NT2/D1 (cell line): ENCODE measurements around the gene DCTD.

ENCODE experiments used
- DNase-seq: peaks from one replicate; pipeline ENCODE4 v3.0.0-alpha.2; 2011; ENCODE audit warnings: low read depth, low spot score
- H3K27me3 ChIP-seq: 2 replicates; pipeline ENCODE4 v1.6.0; 2011; ENCODE audit warnings: mild to moderate bottlenecking; ENCODE audit not compliant: insufficient read length, insufficient read depth
- H3K36me3 ChIP-seq: 2 replicates; pipeline ENCODE4 v1.6.1; 2011; ENCODE audit warnings: mild to moderate bottlenecking, low read length, mixed read lengths; ENCODE audit not compliant: insufficient read depth, insufficient read length
- H3K4me1 ChIP-seq: 2 replicates; pipeline ENCODE4 v1.5.1; 2011; ENCODE audit not compliant: insufficient read depth, insufficient read length
- H3K4me3 ChIP-seq: 2 replicates; pipeline ENCODE4 v1.5.1; 2011; ENCODE audit warnings: low read depth; ENCODE audit not compliant: insufficient read length
- H3K9ac ChIP-seq: 2 replicates; pipeline ENCODE4 v1.6.0; 2011; ENCODE audit warnings: low read depth; ENCODE audit not compliant: insufficient read length
- H3K9me3 ChIP-seq: 2 replicates; pipeline ENCODE4 v1.5.1; 2011; ENCODE audit warnings: mild to moderate bottlenecking, low read length; ENCODE audit not compliant: insufficient read depth
- SUZ12 ChIP-seq: IDR thresholded peaks from 2 replicates; pipeline ENCODE4 v1.6.1; 2011; ENCODE audit not compliant: insufficient read length, insufficient read depth; ENCODE audit errors: extremely low read depth
- YY1 ChIP-seq: IDR thresholded peaks from 2 replicates; pipeline ENCODE4 v1.6.1; 2011; ENCODE audit not compliant: insufficient read length, insufficient read depth
- ZNF274 ChIP-seq: IDR thresholded peaks from 2 replicates; pipeline ENCODE4 v1.6.1; 2011; ENCODE audit warnings: mild to moderate bottlenecking, low read depth, low read length

Gene DCTD

DNA sequence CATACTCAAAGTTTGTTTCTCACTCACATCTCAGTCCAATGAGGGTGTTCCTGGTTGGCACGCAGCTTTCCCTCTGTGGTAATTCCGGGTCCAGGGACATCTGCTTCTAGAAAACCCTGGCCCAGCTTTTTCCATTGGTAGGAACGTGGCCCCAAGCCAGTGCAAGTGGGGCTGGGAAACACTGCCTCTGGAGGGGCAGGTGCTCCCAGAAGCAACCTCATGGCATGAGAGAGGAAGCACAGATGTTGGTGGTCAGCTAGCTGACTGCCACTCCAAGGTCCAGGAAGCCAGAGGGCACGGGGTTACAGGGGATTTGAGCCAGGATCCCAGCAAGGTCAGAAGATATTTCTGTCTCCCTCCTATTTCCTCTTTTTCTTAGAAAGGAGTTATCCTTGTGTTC lies 47.5 kb downstream of the DCTD start:
- TF ChIP-seq YY1 (no peak), ZNF274 (no peak), SUZ12 (no peak)

DNA sequence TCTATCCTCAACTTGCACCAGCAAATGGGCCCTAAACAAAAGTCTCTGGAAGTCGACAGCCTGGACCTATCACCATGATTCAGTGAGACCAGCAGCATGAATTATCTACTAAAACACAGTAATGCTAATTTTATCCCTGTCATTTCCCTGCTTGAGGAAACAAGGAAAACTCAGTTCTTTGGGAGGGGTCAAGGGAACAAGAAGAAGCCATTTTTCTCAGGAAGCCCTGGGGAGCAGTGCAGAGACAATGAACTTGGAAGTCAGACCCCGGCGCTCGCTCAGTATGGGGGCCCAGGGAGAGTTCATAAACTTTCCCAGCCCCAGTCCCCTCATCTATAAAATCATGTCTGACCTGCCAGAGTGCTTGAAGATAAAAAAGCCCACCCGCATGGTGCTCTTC lies 50.4 kb downstream of the DCTD start:
- Histone ChIP-seq H3K27me3 (no peaks in the 10 kb centered on the region), H3K9ac (no peak overlapping the region), H3K9me3 (no peaks in the 10 kb centered on the region), H3K4me1 (peaks cover 3% of the 10 kb centered on the region), H3K4me3 (no peak overlapping the region), H3K36me3 (no peaks in the 10 kb centered on the region)
- TF ChIP-seq SUZ12 (no peak), YY1 (no peak), ZNF274 (no peak)
- DNase-seq = no peak

More for the DNA sequence above, 47.5 kb downstream of the DCTD start:
- H3K4me3 ChIP-seq = no peak overlapping the region
- no peaks in the 10 kb centered on the region for H3K27me3 ChIP-seq
- H3K4me1 ChIP-seq = no peaks in the 10 kb centered on the region
- H3K36me3 ChIP-seq = peaks cover 2% of the 10 kb centered on the region
- H3K9me3 ChIP-seq = no peaks in the 10 kb centered on the region
- H3K9ac ChIP-seq = no peak overlapping the region
- no peak for DNase-seq

DNA sequence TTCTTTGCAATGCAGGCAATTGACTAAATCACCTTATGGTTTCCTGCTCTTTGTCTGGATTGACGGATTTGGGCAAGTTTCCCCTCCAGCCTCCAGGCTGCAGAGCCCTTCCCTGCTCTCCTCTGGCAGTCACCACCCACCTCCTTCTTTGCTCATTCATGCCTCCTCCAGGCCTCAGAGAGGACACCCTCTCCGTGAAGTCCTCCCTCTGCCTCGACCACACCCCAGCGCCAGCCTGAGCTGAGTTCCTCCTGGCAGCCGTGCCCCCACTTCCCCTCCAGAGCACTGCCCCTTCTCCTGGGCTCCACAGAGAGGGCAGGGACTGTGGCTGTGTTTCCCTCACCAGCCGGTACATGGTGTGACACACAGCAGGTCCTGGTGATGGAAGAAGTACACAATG lies 53.7 kb downstream of the DCTD start:
- H3K36me3 ChIP-seq = no peaks in the 10 kb centered on the region
- no peak for TF ChIP-seq SUZ12
- no peak for TF ChIP-seq YY1
- no peak for TF ChIP-seq ZNF274
- H3K4me3 ChIP-seq = no peak overlapping the region
- H3K27me3 ChIP-seq = no peaks in the 10 kb centered on the region
- H3K9ac ChIP-seq = no peak overlapping the region
- peaks cover 3% of the 10 kb centered on the region for H3K4me1 ChIP-seq
- no peaks in the 10 kb centered on the region for H3K9me3 ChIP-seq
- no peak for DNase-seq

DNA sequence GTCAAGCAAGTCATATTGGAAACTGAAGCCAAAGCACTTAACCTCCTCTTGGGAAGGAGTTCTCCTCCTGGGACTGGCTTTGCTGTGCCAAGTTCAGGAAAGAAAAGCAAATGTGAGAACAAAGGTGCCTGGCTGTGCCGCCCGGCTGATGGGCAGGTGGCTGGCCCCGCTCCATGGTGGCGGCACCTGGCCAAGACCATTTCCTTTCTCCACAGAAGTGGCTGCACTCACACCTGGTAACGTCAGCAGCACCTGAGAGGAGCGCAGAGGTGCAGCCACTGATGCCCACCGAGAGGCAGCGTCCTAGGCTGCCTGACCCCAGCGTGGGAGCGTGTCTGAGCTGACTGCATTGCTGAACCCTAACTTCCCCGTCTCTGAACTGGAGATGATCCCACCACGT lies 54.3 kb downstream of the DCTD start:
- Histone ChIP-seq H3K9ac (no peak overlapping the region), H3K27me3 (no peaks in the 10 kb centered on the region), H3K9me3 (no peaks in the 10 kb centered on the region), H3K4me3 (no peak overlapping the region), H3K4me1 (peaks cover 3% of the 10 kb centered on the region), H3K36me3 (no peaks in the 10 kb centered on the region)
- no peak for TF ChIP-seq SUZ12
- TF ChIP-seq YY1 = no peak
- TF ChIP-seq ZNF274 = no peak
- DNase-seq = no peak

DNA sequence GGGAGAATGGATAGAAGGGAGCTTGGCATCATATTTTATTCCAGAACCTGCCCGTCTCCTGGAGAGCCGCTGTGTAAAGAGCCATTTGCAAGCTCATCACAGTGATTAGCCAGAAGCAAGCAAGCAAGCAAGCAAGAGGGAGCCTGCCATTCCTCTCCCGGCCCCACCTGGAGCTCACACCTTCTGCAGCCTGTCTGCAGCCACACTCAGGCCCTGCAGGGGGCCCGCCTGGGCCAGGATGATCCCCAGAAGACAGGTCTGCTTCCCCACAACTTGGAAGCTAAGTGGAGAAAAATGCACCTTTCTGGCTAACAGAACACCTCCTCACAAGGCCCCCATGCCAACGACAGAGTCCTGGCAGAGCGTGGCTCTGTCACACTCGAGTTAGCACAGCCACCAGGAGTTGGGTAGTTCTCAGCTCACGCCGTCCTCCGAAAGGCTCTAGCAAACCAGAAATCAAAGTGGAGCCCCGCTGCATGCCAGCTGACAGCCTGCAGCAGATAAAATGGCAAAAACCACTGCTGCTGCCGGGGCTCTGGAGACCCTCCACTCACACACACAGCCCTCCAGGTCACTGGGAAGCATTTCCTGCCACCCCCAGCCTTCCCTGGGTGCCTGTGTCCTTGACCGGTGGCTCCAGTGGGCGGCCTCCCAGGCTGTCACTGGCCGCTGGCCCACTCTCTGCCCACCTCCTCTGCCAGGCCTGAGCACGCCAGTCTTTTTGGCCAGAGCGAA lies 54.9 kb downstream of the DCTD start:
- Histone ChIP-seq H3K4me3 (no peak overlapping the region), H3K9ac (no peak overlapping the region), H3K27me3 (no peaks in the 10 kb centered on the region), H3K36me3 (no peaks in the 10 kb centered on the region), H3K9me3 (no peaks in the 10 kb centered on the region), H3K4me1 (peaks cover 3% of the 10 kb centered on the region)
- DNase-seq = no peak
- TF ChIP-seq SUZ12 = no peak

DNA sequence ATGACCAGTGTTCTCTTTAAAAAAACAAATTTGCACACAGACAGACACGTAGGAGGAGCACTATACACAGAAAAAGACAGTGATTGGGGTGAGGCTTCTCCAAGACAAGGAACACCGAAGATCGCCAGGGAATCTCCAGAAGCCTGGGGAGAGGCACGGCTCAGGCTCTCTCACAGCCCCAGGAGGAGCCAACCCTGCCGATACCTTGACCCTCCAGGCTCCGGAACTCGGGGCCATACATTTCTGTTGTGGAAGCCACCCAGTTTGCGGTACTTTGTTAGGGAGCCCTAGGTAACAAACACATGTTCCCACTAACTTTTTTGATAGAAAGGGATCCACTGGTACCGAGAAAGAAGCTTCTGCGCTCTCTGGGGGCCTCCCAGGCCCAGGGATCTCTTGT lies 55.8 kb downstream of the DCTD start:
- no peak for DNase-seq
- Histone ChIP-seq H3K4me3 (no peak overlapping the region), H3K36me3 (no peaks in the 10 kb centered on the region), H3K9ac (no peak overlapping the region), H3K27me3 (no peaks in the 10 kb centered on the region), H3K4me1 (peaks cover 3% of the 10 kb centered on the region), H3K9me3 (no peaks in the 10 kb centered on the region)
- TF ChIP-seq ZNF274 (no peak), YY1 (no peak), SUZ12 (no peak)

DNA sequence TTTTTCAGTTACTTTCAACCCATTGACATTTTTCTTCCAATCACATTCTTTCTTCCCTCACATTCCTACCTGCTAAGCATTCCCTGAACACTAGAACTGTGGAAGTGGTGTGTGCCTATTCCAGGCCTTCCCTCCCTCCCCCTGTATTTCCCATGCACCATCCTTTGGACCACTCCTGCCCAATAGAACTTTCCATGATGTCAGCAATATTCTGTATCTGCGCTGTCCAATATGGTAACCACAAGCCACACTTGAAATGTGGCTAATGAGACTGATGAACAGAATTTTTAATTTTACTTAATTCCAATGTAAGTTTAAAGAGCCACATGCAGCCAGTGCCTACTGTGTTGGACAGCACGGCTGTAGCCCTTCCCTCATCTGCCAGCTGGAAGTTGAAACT lies 57.5 kb downstream of the DCTD start:
- Histone ChIP-seq H3K36me3 (no peaks in the 10 kb centered on the region), H3K4me1 (peaks cover 3% of the 10 kb centered on the region), H3K4me3 (no peak overlapping the region), H3K9ac (no peak overlapping the region), H3K27me3 (no peaks in the 10 kb centered on the region), H3K9me3 (no peaks in the 10 kb centered on the region)
- TF ChIP-seq YY1 (no peak), SUZ12 (no peak), ZNF274 (no peak)
- DNase-seq = no peak

DNA sequence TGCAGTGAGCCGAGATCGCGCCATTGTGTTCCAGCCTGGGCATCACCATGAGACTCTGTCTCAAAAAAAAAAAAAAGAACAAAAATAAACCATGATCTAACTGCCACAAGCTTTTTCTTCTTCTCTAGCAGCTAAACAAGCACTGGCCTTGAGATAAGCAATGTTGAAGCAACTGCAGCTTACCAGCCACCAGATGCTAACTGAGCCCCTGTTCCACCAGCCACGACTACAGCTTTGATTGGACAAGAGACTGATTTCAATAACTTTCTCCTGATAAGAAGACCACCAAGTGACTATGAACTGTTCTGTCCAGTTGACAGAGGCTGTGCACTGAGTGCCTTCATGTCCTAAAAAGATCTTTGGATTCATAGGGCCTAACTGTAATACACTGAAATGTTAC lies 58.5 kb downstream of the DCTD start:
- DNase-seq = no peak
- Histone ChIP-seq H3K4me3 (no peak overlapping the region), H3K9ac (no peak overlapping the region), H3K9me3 (no peaks in the 10 kb centered on the region), H3K27me3 (no peaks in the 10 kb centered on the region), H3K36me3 (no peaks in the 10 kb centered on the region), H3K4me1 (peaks cover 3% of the 10 kb centered on the region)
- TF ChIP-seq SUZ12 (no peak), YY1 (no peak), ZNF274 (no peak)
